Fibroblast of skin of scalp (primary cell): Measurements from ENCODE around the gene FADS1.

Experiments used
- DNase-seq: peaks from one replicate; pipeline ENCODE4 v3.0.0-alpha.2; 2013

The FADS1 gene

DNA sequence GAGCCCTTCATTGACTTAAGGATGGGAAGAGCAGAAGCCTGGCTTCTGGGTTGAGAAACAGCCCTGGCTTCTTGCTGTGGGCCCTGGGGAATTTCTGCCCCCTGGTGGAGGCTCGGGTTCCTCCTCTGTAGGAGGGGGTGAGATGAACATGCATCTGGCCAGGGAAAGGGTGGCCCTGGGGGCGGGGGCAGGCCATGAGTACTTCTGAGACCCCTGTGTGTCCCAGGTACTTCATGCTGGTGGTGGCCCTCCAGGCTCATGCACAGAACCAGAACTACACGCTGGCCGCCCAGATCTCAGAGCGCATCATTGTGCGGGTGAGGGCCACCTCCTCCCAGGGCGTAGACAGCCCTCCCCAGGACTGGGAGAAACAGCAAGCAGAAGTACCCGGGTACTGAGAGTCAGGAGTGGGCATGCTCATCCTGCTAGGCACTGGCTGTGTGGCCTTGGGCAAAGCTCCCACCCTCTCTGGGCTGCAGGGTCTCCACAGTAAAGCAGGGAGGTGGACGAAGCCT is 40.2 kb downstream of the FADS1 start:
- peak; percentile 60 for DNase-seq

DNA sequence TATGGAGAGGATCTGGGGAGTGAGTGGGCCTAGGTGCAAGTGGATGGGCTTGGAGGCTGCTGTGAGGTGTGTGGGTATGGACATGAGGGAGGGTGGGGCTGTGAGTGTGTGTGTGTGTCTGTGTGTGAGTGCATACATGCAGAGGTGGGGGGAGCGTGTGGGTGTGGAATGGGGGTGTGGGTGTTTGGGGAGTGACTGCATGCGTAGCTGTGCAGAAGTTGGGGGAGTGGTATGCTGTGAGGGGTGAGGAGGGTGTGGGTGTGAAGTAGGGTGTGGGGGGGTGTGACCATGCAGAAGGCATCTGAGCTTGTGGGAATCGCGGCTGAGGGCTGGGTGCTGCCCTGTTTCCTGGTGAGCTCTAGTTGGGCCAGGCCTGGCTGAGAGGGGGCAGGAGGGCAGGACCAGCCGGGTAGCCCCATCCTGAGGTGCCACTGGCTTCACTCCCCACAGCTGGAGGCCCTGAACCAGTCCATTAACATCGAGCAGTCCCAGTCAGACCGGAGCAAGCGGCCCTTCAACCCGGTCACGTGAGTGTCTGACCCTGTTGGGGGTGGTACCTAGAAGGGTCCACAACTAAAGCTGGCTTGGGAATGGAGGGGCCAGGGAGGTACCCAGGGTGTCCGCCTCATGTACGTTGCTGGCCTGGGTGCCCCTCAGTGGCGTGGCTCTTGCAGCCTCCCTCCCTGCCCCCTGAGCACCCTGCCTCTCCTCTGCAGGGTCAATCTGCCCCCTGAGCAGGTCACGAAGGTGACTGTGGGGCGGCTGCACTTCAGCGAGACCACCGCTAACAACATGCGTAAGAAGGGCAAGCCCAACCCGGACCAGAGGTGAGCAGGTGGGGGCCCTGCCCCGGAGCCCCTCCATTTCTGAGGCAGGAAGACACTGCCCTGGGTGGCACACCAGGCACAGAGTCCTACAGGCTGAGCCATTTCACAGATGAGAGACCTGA is 40.9 kb downstream of the FADS1 start:
- DNase-seq = no peak

- no peak for DNase-seq
Observed at GRCh38 chr11:61775106-61775505, 41.7 kb downstream of the FADS1 start.

DNA sequence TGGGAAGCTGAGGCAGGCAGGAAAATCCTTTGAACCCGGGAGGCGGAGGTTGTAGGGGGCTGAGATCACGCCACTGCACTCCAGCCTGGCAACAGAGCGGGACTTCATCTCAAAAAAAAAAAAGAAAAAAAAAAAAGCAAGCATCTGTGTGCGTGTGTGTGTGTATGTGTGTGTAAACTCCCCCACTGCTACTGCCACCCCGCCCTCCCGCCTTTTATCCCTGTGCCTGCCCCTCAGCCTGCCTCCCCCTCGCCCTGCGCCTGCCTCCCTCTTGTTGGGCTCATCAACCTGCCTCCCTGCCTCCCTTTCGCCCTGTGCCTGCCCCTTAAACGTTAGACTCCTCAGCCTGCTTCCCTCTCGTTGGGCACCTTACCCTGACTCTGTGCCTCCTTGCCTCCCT is 42.4 kb downstream of the FADS1 start:
- no peak for DNase-seq

DNA sequence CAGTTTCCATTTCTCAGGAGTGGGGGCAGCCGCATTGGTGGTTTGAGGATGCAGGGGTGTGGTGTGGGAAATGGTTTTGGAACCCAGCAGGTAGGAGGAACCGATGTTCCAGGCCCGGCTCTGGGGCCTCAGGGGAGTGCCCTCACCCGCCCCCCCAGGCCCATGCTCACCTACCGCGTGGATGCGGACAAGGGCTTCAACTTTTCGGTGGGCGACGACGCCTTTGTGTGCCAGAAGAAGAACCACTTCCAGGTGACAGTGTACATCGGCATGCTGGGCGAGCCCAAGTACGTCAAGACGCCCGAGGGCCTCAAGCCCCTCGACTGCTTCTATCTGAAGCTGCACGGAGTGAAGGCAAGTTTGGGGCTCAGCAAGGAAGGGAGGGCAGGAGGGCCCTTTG is 43.0 kb downstream of the FADS1 start:
- DNase-seq = no peak

DNA sequence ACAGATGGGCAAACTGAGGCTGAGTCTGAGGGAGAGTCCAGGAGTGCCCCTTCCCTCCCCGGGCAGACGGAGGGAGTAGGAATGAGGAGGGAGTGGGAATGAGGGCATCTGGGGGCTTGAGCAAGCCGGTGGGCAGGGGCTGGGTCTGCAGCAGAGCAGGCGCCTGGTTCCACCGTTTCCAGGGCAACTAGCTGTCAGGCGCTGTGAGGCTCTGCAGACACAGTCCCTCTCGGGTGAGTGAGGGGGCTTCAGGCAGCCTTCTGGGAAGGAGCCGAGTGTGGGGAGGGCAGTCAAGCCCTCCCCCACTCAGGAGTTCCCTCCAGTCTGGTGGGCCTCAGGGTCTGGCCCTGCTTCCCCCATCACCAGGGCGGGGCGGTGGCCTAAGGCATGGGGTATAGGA is 43.4 kb downstream of the FADS1 start:
- DNase-seq = no peak

DNA sequence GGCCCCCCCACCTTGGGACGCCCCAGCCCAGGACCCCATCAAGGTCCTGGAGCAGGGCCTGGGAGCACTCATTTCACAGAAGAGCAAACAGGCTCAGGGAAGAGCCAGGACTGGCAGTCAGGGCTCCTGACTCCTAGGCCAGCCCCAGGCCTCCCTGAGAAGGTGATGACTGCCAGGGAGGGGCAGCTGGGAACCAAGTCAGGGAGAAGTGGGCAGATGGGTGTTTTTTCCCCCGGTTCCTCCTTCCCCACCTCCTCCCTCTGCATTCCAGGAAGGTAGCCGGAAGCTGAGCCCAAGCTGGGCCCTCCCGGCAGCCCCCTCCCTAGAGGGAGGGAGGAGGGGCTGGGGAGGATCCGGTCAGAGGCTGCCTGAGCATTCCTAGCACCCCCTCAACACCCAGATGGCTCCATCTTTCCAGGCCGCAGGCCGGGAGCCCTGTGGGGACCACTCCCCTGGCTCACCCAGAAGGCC is 44.8 kb downstream of the FADS1 start:
- no peak for DNase-seq

DNA sequence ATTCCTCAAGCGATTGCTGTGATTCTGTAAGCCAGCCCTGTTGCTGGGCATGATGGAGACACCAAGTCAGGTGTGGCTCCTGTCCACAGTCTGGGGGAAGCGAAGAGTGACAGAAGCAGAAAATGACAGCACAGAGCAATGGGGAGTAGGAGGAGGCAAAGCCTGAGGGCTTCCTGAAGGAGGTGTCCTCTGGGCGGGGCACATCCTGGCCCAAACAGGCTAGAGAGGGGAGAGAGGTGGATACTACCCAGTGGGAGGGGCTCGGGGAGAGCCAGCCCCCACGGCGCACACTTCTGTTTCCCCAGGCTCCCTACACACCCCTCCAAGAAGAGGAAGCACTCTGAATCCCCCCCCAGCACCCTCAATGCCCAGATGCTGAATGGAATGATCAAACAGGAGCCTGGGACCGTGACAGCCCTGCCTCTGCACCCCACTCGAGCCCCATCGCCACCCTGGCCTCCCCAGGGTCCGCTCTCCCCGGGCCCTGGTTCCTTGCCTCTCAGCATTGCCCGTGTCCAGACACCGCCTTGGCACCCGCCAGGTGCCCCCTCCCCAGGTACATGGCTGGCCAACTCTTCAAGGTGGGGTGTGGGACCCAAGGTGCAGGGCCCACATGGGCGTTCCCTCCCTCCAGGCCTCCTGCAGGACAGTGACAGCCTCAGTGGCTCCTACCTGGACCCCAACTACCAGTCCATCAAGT is 45.5 kb downstream of the FADS1 start:
- DNase-seq = no peak

DNA sequence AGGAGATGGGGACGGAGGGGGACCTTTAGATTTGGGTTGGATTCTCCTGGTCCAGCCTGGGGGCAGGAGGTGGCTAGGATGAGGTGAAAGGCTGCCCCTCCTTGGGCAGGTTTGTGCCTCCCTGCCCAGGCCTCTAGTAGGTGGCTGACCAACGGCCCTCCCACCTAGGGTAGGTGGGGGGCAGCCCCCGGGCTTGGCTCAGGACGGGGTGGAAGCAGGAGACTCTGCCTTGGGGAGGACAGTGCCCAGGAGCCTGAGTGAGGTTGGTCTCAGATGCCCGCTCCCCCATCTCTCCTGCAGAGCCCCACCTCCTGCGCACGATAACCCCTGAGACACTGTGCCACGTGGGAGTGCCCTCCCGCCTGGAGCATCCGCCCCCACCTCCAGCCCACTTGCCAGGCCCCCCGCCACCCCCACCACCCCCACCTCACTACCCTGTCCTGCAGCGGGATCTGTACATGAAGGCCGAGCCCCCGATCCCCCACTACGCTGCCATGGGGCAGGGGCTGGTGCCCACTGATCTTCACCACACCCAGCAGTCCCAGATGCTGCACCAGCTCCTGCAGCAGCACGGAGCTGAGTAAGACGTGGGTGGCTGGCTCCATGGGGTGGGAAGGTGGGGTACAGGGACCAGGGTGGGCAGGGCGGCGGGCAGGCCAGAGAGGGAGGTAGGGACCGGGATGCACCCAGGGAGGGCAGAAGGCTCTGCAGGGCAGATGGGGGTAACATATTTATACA is 46.7 kb downstream of the FADS1 start:
- no peak for DNase-seq

DNA sequence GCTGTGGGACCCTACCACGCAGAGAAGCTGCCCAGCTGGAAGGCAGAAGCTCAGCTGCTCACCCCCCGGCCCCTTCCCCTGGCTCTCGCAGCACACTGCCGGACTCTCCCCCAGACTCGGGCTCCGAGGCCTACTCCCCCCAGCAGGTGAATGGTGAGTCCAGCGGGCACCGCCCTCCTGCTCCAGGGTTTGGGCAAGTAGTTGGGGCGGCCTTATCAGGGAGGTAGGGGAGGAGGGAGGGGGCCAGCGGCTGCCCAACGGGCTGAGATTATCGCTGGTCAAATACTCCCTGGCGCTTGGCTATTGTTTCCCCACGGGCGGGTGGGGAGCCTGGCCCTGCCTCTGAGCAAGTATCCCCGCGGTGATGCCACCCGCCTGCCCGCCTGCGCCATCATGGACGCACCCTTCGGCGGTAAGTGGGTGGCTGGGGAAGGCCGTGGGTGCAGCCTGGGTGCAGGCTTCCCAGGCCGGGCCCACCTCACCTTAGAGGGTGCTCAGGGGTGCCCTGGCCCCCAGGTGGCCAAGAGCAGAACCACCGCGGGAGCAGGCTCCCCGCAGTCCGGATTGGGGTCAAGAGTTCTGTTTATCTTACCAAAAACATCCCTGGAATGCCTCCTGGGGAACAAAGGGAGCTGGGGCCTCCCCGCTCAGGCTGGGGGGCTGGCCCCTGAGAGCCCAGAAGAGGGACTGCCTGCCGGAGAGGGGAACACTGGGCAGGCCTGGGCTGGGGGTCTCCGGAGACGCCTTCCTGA is 47.5 kb downstream of the FADS1 start:
- DNase-seq = no peak

DNA sequence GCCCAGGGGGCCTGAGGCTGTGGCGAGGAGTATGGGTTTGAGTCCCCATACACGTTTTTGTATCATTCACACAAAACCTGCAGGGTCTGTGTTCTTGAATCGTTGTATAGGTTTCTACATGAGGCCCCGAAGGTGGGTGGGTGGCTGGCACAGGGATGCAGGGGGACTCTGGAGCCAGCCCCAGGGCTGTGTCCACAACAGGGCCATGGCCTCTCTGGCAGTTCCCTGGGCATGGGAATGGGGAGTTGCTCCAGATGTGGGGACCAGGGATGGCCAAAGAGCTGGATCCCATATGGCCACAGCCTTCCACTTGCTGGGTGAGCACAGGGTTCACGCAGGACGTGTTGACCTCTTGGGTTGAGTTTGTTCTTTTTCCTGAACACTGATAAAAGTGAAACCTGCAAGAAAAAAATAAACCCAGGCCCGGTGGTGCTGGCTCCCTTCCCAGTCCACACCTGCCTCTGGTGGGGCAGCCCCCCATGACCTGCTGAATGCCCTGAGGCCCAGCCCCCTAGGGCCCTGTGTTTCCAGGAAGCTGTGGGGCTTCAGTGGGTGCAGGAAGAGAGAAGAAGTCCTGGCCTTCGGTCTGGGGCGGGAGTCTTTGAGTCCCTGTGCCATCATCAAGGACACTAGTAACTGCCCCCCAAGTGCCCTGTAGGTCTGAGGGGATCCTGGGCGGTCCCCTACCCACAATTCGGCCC is 48.3 kb downstream of the FADS1 start:
- no peak for DNase-seq

GRCh38 chr11:61766353-61766841 is 50.4 kb downstream of the FADS1 start:
- DNase-seq = no peak

DNA sequence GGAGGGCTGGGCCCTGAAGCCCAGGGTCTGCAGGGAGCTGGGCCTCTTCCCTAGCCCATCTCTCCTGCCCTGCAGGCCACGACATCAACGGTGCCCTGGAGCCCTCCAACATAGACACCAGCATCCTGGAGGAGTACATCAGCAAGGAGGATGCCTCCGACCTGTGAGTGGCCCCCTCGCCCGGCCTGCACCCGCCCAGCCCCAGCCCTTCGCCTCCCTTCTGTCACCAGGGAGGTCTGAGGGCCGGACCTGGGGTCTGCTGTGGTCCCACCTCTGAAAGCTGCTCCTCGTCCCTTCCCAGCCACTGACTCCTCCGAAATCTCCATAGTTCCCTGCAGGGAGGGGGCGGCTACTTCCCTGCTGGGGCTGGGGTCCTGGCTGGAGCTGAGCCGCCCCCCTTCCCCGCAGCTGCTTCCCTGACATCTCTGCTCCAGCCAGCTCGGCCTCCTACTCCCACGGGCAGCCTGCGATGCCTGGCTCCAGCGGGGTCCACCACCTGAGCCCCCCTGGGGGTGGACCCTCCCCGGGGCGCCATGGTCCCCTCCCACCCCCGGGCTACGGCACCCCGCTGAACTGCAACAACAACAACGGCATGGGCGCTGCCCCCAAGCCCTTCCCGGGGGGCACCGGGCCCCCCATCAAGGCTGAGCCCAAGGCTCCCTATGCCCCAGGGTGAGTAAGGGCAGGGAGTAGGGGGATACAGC is 51.1 kb downstream of the FADS1 start:
- DNase-seq = no peak

DNA sequence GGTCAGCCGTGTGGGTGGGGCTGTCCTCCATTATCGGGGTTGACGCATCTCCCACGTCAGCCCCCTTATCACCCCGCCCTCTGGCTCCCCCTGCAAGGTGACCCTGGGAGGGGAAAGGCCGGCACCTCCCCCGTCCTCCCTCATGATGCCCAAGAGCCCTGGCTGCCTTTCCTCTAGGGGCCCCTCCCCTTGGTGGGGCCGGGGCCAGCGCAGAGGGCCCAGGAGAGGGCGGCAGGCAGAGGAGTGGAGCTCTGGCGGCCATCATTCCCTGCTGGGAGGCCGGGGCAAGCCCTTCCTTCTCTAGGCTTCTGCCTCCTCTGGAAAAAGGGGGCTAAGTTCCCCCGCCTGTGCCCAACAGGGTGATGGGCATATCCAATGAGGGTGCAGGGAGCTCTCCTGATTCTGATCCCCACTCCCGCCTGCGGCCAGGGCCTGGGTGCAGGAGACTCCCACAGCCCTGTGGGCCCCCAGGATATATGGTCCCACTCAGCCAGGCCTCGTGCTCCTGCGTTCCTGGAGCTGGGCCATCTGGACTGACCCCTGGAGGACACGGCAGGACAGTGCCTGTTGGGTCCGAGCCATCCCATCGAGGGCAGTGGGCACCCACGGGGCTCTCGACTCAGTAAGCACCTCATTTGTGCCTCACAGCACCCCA is 52.1 kb downstream of the FADS1 start:
- DNase-seq = no peak

- DNase-seq = no peak
Observed at GRCh38 chr11:61763930-61764605, 52.7 kb downstream of the FADS1 start.

GRCh38 chr11:61762798-61763197 is 54.0 kb downstream of the FADS1 start:
- peak; percentile 17 for DNase-seq

DNA sequence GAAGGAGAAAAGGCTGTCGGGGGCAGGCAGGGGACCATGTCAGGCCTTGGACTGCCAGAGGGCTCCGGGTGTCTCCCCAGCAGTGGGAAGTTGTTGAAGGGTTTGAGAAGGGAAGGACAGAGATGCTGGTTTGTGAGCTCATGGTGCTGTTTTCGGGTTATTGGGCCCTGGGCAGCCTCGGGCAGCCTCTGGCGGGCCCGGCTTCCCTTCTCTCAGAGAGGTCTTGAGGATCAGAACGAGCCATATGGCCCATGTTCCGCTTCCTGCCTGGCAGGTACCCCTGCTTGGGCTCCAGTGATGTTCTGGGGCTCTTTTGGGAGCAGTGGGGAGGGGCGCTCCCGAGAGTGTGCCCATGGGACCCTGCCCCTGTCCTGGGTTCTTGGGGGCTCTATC is 54.6 kb downstream of the FADS1 start:
- DNase-seq = no peak

GRCh38 chr11:61761440-61762222 is 55.2 kb downstream of the FADS1 start:
- no peak for DNase-seq

GRCh38 chr11:61760946-61761345 is 55.9 kb downstream of the FADS1 start:
- DNase-seq = no peak
